ENCODE measurements around the gene RNF13.
"Not testable (repeated sequence)": the region's sequence is repeated elsewhere in the genome, so short reads cannot be mapped to it uniquely, and the experiment has no call there.

RNF13 gene

GRCh38 chr3:149800693-149801092 lies 12.3 kb upstream of the RNF13 start:
- no peak for DNase-seq (ENCODE audit: low read depth in 3 of 3)

- no peak for DNase-seq (ENCODE audit: low read depth in 3 of 3)
Measured at GRCh38 chr3:149801195-149801594, 11.8 kb upstream of the RNF13 start.

GRCh38 chr3:149801639-149802038 lies 11.4 kb upstream of the RNF13 start:
- no peak for DNase-seq (ENCODE audit: low read depth in 3 of 3)

GRCh38 chr3:149806171-149806778 lies 6.7 kb upstream of the RNF13 start:
- DNase-seq (ENCODE audit: low read depth in 3 of 3) = no peak

GRCh38 chr3:149808209-149808829 lies 4.7 kb upstream of the RNF13 start:
- DNase-seq (ENCODE audit: low read depth in 3 of 3) = peak in 2 of 3 donors; percentile 24 to 50

GRCh38 chr3:149809699-149810098 lies 3.3 kb upstream of the RNF13 start:
- DNase-seq (ENCODE audit: low read depth in 3 of 3) = no peak

GRCh38 chr3:149810846-149811245 lies 2.2 kb upstream of the RNF13 start:
- no peak for DNase-seq (ENCODE audit: low read depth in 3 of 3)

- peak in 1 of 3 donors; percentile 1 for DNase-seq (ENCODE audit: low read depth in 3 of 3)
Measured at GRCh38 chr3:149812165-149812605, 830 bp upstream of the RNF13 start.

GRCh38 chr3:149813367-149814281 lies 609 bp downstream of the RNF13 start:
- DNase-seq (ENCODE audit: low read depth in 3 of 3) = peak in 1 of 3 donors; percentile 2

GRCh38 chr3:149815321-149815720 lies 2.3 kb downstream of the RNF13 start:
- DNase-seq (ENCODE audit: low read depth in 3 of 3) = no peak

- no peak for DNase-seq (ENCODE audit: low read depth in 3 of 3)
Measured at GRCh38 chr3:149815728-149816127, 2.7 kb downstream of the RNF13 start.

GRCh38 chr3:149816311-149816710 lies 3.3 kb downstream of the RNF13 start:
- no peak for DNase-seq (ENCODE audit: low read depth in 3 of 3)

- no peak for DNase-seq (ENCODE audit: low read depth in 3 of 3)
Measured at GRCh38 chr3:149816986-149817385, 4.0 kb downstream of the RNF13 start.

GRCh38 chr3:149819432-149819831 lies 6.4 kb downstream of the RNF13 start:
- no peak for DNase-seq (ENCODE audit: low read depth in 3 of 3)

GRCh38 chr3:149820183-149820582 lies 7.2 kb downstream of the RNF13 start:
- no peak for DNase-seq (ENCODE audit: low read depth in 3 of 3)

- no peak for DNase-seq (ENCODE audit: low read depth in 3 of 3)
Measured at GRCh38 chr3:149826636-149827035, 13.6 kb downstream of the RNF13 start.

- DNase-seq (ENCODE audit: low read depth in 3 of 3) = no peak
Measured at GRCh38 chr3:149828390-149828789, 15.4 kb downstream of the RNF13 start.

GRCh38 chr3:149829631-149830030 lies 16.6 kb downstream of the RNF13 start:
- DNase-seq (ENCODE audit: low read depth in 3 of 3) = not testable (repeated sequence)

GRCh38 chr3:149830902-149831301 lies 17.9 kb downstream of the RNF13 start:
- DNase-seq (ENCODE audit: low read depth in 3 of 3) = no peak

- no peak for DNase-seq (ENCODE audit: low read depth in 3 of 3)
Measured at GRCh38 chr3:149831321-149831720, 18.3 kb downstream of the RNF13 start.

- DNase-seq (ENCODE audit: low read depth in 3 of 3) = no peak
Measured at GRCh38 chr3:149832086-149832485, 19.1 kb downstream of the RNF13 start.

- no peak for DNase-seq (ENCODE audit: low read depth in 3 of 3)
Measured at GRCh38 chr3:149833241-149833640, 20.2 kb downstream of the RNF13 start.

- not testable (repeated sequence) for DNase-seq (ENCODE audit: low read depth in 3 of 3)
Measured at GRCh38 chr3:149838491-149838890, 25.5 kb downstream of the RNF13 start.
